ENCODE measurements around the gene CALD1. TPM values are rescaled to one million over a fixed set of nuclear protein-coding genes. Genes with fewer than 3 reads are reported as not detected.

CALD1 gene
- polyA plus RNA-seq, 2 of the 4 experiments (the other 2 are of a cell fraction): 136 to 150 TPM

DNA sequence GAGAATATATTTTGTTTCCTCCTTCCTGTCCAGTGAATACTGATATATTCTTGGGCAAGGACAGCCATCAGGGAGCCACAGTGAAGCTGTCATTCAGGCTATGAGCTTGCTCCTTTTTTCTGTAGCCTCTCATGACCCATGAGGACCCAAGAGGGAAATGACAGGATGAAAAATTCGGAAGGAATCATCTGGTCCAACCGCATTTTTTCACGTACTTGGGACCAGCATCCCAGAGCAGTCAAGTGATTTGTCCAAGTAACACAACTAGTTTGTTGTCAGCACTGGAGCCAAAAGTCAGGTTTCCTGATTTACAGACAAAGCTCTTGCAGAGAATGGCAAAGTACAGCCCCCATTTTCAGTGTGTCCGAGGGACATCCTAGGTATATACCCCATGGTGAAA lies 159.7 kb downstream of the CALD1 start:
- FAIRE-seq (no peak), ATAC-seq (no peak), DNase-seq (ENCODE audit: low read depth in 1 of 2, low spot score in 1 of 2) (no peak)
- H3K9me3 ChIP-seq: no peaks in the 10 kb centered on the region
- WGBS (ENCODE audit: missing lambda C conversion rate): 84% methylated on average over 4 of the region's 4 CpGs
- no peak overlapping the region for H3K4me3 ChIP-seq
- peaks cover 41% of the 10 kb centered on the region for H3K4me1 ChIP-seq
- POLR2A ChIA-PET: no interaction called here
- H3K4me2 ChIP-seq: no peak overlapping the region
- no peak overlapping the region for H3K27ac ChIP-seq
- TF ChIP-seq, protein P1, sequence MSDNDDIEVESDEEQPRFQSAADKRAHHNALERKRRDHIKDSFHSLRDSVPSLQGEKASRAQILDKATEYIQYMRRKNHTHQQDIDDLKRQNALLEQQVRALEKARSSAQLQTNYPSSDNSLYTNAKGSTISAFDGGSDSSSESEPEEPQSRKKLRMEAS (IDR thresholded peaks at IDR 0.05): no peak
- TF ChIP-seq, protein P2, sequence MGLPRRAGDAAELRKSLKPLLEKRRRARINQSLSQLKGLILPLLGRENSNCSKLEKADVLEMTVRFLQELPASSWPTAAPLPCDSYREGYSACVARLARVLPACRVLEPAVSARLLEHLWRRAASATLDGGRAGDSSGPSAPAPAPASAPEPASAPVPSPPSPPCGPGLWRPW (IDR thresholded peaks at IDR 0.05): no peak
- TF ChIP-seq CBX2 (IDR thresholded peaks at IDR 0.05; ENCODE audit: borderline replicate concordance, low read depth): no peak
- TF ChIP-seq, protein P3, sequence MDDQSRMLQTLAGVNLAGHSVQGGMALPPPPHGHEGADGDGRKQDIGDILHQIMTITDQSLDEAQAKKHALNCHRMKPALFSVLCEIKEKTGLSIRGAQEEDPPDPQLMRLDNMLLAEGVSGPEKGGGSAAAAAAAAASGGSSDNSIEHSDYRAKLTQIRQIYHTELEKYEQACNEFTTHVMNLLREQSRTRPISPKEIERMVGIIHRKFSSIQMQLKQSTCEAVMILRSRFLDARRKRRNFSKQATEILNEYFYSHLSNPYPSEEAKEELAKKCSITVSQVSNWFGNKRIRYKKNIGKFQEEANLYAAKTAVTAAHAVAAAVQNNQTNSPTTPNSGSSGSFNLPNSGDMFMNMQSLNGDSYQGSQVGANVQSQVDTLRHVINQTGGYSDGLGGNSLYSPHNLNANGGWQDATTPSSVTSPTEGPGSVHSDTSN (IDR thresholded peaks at IDR 0.05): no peak
- TF ChIP-seq HEYL (CRISPR knock-in tag; IDR thresholded peaks at IDR 0.05): no peak
- TF ChIP-seq POLR2A (IDR thresholded peaks at IDR 0.05; ENCODE audit: low read length): no peak
- TF ChIP-seq MAFK (IDR thresholded peaks at IDR 0.05; ENCODE audit: partially characterized antibody): no peak
- no peak for TF ChIP-seq GATA3 (IDR thresholded peaks at IDR 0.05; ENCODE audit: borderline replicate concordance)
- TF ChIP-seq ZSCAN20 (CRISPR knock-in tag; IDR thresholded peaks at IDR 0.05): no peak
- TF ChIP-seq SMC3 (IDR thresholded peaks at IDR 0.05): no peak
- TF ChIP-seq EHMT2 (IDR thresholded peaks at IDR 0.05; ENCODE audit: low read depth): no peak
- no peak for TF ChIP-seq HOXB5 (CRISPR knock-in tag; IDR thresholded peaks at IDR 0.05)
- TF ChIP-seq CEBPB (IDR thresholded peaks at IDR 0.05): no peak
- TF ChIP-seq RARB (CRISPR knock-in tag; IDR thresholded peaks at IDR 0.05): no peak
- TF ChIP-seq NPAS2 (CRISPR knock-in tag; IDR thresholded peaks at IDR 0.05; ENCODE audit: borderline replicate concordance): no peak
- TF ChIP-seq, protein P4, sequence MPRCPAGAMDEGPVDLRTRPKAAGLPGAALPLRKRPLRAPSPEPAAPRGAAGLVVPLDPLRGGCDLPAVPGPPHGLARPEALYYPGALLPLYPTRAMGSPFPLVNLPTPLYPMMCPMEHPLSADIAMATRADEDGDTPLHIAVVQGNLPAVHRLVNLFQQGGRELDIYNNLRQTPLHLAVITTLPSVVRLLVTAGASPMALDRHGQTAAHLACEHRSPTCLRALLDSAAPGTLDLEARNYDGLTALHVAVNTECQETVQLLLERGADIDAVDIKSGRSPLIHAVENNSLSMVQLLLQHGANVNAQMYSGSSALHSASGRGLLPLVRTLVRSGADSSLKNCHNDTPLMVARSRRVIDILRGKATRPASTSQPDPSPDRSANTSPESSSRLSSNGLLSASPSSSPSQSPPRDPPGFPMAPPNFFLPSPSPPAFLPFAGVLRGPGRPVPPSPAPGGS (IDR thresholded peaks at IDR 0.05): no peak
- no peak for TF ChIP-seq ZFP36 (IDR thresholded peaks at IDR 0.05; ENCODE audit: borderline replicate concordance, partially characterized antibody)
- TF ChIP-seq POLR2AphosphoS2 (conservative IDR thresholded peaks at IDR 0.05; ENCODE audit: low read length): no peak
- CTCF ChIA-PET: interaction anchor here (13.2 kb wide), 1 partner anchor 250 kb away, joined by 132 read pairs; no protein-coding TSS in a partner anchor

DNA sequence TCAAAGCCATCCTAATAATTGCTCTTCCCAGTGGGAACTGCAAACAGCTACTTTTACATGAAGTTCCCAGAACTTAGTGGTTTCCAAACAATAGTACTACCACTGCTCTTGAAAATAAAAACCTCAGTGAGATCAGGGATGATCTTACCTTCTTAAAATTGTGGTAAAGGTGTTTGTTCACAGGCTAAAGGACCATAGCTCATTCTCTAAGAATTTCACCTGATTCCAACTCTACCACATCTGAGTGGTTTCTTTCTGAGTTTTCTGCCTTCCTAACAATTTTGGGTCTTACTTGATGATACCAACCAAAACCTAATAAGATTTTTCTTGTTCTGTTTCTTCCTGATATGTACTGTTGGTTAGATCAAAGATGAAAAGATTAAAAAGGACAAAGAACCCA lies 161.3 kb downstream of the CALD1 start:
- POLR2A ChIA-PET: no interaction called here
- Histone ChIP-seq H3K9me3 (no peaks in the 10 kb centered on the region), H3K4me1 (peaks cover 41% of the 10 kb centered on the region), H3K27ac (no peak overlapping the region; a peak in 1 of 6 replicates), H3K4me2 (peak overlapping the region; percentile 12; the same call in 1 of the 3 replicates), H3K4me3 (no peak overlapping the region)
- FAIRE-seq (no peak), ATAC-seq (no peak), DNase-seq (ENCODE audit: low read depth in 1 of 2, low spot score in 1 of 2) (no peak)
- TF ChIP-seq CEBPB (IDR thresholded peaks at IDR 0.05) (no peak), RFX5 (IDR thresholded peaks at IDR 0.05) (no peak), EHMT2 (IDR thresholded peaks at IDR 0.05; ENCODE audit: low read depth) (no peak), ESRRA (IDR thresholded peaks at IDR 0.05; ENCODE audit: borderline replicate concordance, low read length) (no peak), HDAC2 (IDR thresholded peaks at IDR 0.05) (no peak)
- CTCF ChIA-PET: interaction anchor here (0.5 to 13.2 kb wide), 6 partner anchors 13 to 1867 kb away, joined by 3 to 132 read pairs (median 4); partner anchors contain the start of gene AGBL3

DNA sequence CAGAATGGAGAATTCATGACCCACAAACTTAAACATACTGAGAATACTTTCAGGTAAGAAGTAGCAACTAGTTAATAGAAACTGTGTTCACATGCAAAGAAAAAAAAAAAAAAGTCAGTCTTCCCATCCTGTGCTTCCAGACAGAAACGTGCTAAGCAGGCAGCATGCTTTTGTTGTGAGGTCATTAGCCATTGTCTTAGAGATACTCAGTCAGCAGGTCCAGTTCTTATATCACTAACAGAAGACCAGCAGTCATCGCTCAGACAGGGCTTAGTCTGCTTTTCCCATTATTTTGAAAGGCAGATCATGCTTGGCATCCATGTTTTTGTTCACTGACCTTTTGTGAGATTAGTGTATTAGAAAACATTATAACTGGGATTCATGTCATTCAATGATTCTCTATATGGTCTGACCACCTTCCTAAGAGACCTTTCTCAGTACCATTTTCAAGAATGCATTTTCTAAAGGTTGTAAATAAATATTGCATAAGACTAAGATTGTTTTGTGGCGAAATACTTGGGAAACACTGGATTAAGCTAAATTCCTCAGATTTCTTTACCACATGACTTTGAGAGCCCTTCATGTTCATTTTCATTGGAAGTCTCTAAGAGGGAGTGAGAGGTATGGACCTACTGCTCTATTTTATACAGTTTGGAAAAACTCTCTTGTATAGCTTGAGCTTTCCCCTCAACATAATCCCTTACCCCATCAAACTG lies 161.9 kb downstream of the CALD1 start:
- DNase-seq (ENCODE audit: low read depth in 1 of 2, low spot score in 1 of 2) (peak; percentile 20 to 38), ATAC-seq (peak; percentile 51 to 66; a peak in 3 of 6 replicates), FAIRE-seq (no peak)
- H3K4me3 ChIP-seq: no peak overlapping the region
- peak overlapping the region; percentile 12; the same call in 1 of the 3 replicates for H3K4me2 ChIP-seq
- POLR2A ChIA-PET: interaction anchor here (0.8 kb wide), 1 partner anchor 50 kb away, joined by 3 read pairs; no protein-coding TSS in a partner anchor
- CTCF ChIA-PET: interaction anchor here (0.7 to 13.2 kb wide), 6 partner anchors 13 to 1867 kb away, joined by 3 to 132 read pairs (median 4); no protein-coding TSS in a partner anchor
- WGBS (ENCODE audit: missing lambda C conversion rate): 60% methylated on average over 3 of the region's 3 CpGs
- H3K9me3 ChIP-seq: no peaks in the 10 kb centered on the region
- TF ChIP-seq, protein P2 (IDR thresholded peaks at IDR 0.05): no peak
- TF ChIP-seq SMC3 (IDR thresholded peaks at IDR 0.05): no peak
- TF ChIP-seq KDM5A (IDR thresholded peaks at IDR 0.05): no peak
- peak; percentile 6 to 39; a peak in 2 of 4 replicates for TF ChIP-seq CEBPB (IDR thresholded peaks at IDR 0.05)
- TF ChIP-seq JUNB (IDR thresholded peaks at IDR 0.05): no peak
- TF ChIP-seq HOXA7 (CRISPR knock-in tag; IDR thresholded peaks at IDR 0.05): no peak
- TF ChIP-seq MAFK (IDR thresholded peaks at IDR 0.05; ENCODE audit: partially characterized antibody): peak; percentile 18
- TF ChIP-seq, protein P5, sequence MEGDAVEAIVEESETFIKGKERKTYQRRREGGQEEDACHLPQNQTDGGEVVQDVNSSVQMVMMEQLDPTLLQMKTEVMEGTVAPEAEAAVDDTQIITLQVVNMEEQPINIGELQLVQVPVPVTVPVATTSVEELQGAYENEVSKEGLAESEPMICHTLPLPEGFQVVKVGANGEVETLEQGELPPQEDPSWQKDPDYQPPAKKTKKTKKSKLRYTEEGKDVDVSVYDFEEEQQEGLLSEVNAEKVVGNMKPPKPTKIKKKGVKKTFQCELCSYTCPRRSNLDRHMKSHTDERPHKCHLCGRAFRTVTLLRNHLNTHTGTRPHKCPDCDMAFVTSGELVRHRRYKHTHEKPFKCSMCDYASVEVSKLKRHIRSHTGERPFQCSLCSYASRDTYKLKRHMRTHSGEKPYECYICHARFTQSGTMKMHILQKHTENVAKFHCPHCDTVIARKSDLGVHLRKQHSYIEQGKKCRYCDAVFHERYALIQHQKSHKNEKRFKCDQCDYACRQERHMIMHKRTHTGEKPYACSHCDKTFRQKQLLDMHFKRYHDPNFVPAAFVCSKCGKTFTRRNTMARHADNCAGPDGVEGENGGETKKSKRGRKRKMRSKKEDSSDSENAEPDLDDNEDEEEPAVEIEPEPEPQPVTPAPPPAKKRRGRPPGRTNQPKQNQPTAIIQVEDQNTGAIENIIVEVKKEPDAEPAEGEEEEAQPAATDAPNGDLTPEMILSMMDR (IDR thresholded peaks at IDR 0.05): no peak
- no peak for TF ChIP-seq MYC (IDR thresholded peaks at IDR 0.05; ENCODE audit: borderline replicate concordance, low read length)
- peaks cover 40% of the 10 kb centered on the region for H3K4me1 ChIP-seq
- H3K27ac ChIP-seq: peak overlapping the region; percentile 11 to 27; a peak in 3 of 6 replicates

Measured in A549 (cell line).